C4-2B (cell line): ENCODE results near the gene PINK1.
A peak's percentile ranks its signal among the peaks of the same experiment; 100 is the strongest.

ENCODE experiments used
- H3K27ac ChIP-seq: fragments of 450-650 bp; 2 replicates; pipeline ENCODE4 v1.5.1; 2017
- CTCF ChIP-seq: fragments of 450-650 bp; conservative IDR thresholded peaks from 2 replicates; pipeline ENCODE4 v1.5.1; 2017; ENCODE audit warnings: mild to moderate bottlenecking
- ZFX ChIP-seq: fragments of 450-650 bp; IDR thresholded peaks from 2 replicates; pipeline ENCODE4 v1.6.1; 2017

The PINK1 gene

GRCh38 chr1:20648946-20649345 lies 15.7 kb downstream of the PINK1 start:
- TF ChIP-seq ZFX (no peak), CTCF (no peak)
- no peak overlapping the region for H3K27ac ChIP-seq

GRCh38 chr1:20652300-20652699 lies 19.0 kb downstream of the PINK1 start:
- TF ChIP-seq ZFX = no peak
- TF ChIP-seq CTCF = no peak
- no peak overlapping the region for H3K27ac ChIP-seq

GRCh38 chr1:20654104-20654690 lies 20.9 kb downstream of the PINK1 start:
- H3K27ac ChIP-seq = no peak overlapping the region
- TF ChIP-seq CTCF (no peak), ZFX (no peak)

GRCh38 chr1:20657024-20657423 lies 23.8 kb downstream of the PINK1 start:
- TF ChIP-seq ZFX (no peak), CTCF (no peak)
- H3K27ac ChIP-seq = no peak overlapping the region

GRCh38 chr1:20658166-20658915 lies 25.1 kb downstream of the PINK1 start:
- TF ChIP-seq CTCF = no peak
- TF ChIP-seq ZFX = no peak
- no peak overlapping the region for H3K27ac ChIP-seq

- TF ChIP-seq CTCF = no peak
- TF ChIP-seq ZFX = no peak
These were observed 27.1 kb downstream of the PINK1 start for GRCh38 chr1:20660363-20660762.

GRCh38 chr1:20660847-20661206 lies 27.6 kb downstream of the PINK1 start:
- H3K27ac ChIP-seq = peak overlapping the region; percentile 93
- TF ChIP-seq ZFX (no peak), CTCF (no peak)

More at GRCh38 chr1:20660363-20660762, 27.1 kb downstream of the PINK1 start:
- H3K27ac ChIP-seq = peak overlapping the region; percentile 93
